Measurements from ENCODE around the gene FARS2. TPM values are rescaled to one million over a fixed set of nuclear protein-coding genes. Genes with fewer than 3 reads are reported as not detected.

FARS2 gene
- 10 to 100 TPM; 17.1 to 24.6 (median 20.5) TPM for total RNA-seq
- 10 to 100 TPM; 11.4 to 21.4 TPM for polyA plus RNA-seq
- long read RNA-seq, donor 1, transcript FARS2-201 (7 exons, 1,663 nt), result major isoform, 40 of 60 reads
- long read RNA-seq, donor 1, partial matches to known transcripts, result 3 of 60 reads
- long read RNA-seq, donor 1, other reads (novel, unspliced or antisense), result 13 of 60 reads
- long read RNA-seq, donor 2, transcript FARS2-201 (7 exons, 1,663 nt), result major isoform, 207 of 236 reads
- long read RNA-seq, donor 2, partial matches to known transcripts, result 5 of 236 reads
- long read RNA-seq, donor 2, other reads (novel, unspliced or antisense), result 21 of 236 reads
- long read RNA-seq, donor 3, transcript FARS2-201 (7 exons, 1,663 nt), result major isoform, 37 of 48 reads
- long read RNA-seq, donor 3, partial matches to known transcripts, result 4 of 48 reads
- long read RNA-seq, donor 3, other reads (novel, unspliced or antisense), result 5 of 48 reads

DNA sequence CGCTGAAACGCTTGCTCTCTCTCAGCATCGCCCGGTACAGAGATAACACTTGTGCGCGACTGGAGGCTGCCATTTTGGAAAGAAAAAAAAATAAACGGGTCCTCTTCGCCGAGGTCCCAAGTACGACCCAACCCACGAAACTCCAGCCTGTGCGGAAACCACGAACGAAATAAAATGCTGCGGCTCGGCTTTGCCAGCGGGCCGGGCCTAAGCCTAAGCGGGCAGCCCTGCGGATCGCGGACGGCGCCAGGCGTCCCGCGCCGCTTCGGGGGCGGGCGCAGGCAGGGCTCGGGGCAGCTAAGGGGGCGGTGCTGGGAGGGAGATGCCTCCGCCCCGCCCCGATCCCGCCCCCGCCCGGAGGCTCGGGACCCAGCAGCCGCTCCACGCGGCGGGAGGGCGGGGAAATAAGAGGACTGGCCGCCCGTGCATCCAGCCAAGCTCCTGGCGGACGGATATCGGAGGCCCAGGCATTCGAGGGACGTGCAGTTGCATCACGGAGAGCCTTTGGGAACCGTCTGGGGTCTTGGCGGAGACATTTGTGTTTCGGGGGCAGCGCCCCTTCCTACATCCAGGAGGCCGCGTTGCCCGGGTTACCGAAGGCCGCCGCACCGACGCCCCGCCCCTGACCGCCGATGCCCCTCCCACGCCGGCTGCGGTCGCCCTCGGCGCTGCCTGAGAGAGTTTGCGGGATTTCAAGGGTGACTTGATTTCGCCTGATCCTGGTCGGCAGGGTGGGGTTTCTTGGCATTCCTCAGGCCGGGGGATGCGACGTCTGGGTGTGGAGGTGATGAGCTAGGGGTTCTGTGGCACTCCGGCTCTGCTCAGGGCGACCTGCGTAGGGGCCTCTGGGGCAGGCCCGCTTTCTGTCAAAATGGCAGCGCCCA lies at the start of gene FARS2, which contains the start of gene LYRM4:
Gene FARS2, plus strand, starts transcription at position 853 of the 884 bp plus-strand sequence.
Gene LYRM4, minus strand, starts transcription at position 290 of the 884 bp plus-strand sequence. Its CDS starts 217 bp downstream, at position 73.
- 0 to 2% (median 0%) methylated on average over 29 to 85 of the region's 85 CpGs for WGBS, 4 donors
- H3K36me3 ChIP-seq, result peaks cover 0 to 4% (median 0%) of the 10 kb centered on the region in 9 donors
- H3K9me3 ChIP-seq, result no peaks in the 10 kb centered on the region
- TF ChIP-seq CTCF (IDR thresholded peaks at IDR 0.05) (peak in 6 of 12 donors; percentile 13 to 58 (median 22)), POLR2A (IDR thresholded peaks at IDR 0.05) (peak in 1 of 2 donors; percentile 43)
- ATAC-seq (peak; percentile 89 to 99 (median 98)), DNase-seq (peak; percentile 90 to 95 (median 93))
- intact Hi-C loops (cut with DNase I), result loop anchor here in 4 of 10 donors (5.0 to 10.0 kb wide), 7 partner anchors 54 to 256 kb away; partner anchors contain the start of gene RPP40 (in 1 of the 4)
- H3K4me1 ChIP-seq, result peaks cover 0 to 26% (median 16%) of the 10 kb centered on the region in 12 donors
- H3K27ac ChIP-seq, result peak within 1 kb of the TSS; percentile 92 to 100 (median 98)
- H3K27me3 ChIP-seq, result no peaks in the 10 kb centered on the region
- peak within 1 kb of the TSS; percentile 67 to 91 (median 81) for H3K4me3 ChIP-seq

DNA sequence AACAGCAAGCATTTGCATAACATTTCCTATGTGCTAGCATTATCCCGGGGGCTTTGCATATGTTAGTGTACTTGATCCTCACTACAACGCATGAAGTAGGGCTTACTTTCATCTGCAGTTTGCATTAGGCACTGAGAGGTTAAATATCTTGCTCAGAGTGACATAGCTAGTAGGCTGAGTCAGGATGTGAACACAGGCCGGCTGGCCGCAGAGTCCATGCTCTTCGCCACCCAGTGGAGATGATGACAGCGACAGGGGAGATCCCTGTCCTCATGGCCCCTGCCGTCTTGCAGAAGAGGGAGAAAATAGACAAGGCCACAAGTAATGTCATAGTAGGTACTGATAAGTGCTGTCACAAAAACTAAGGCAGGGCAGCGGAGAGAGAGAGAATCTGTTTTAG lies 47.5 kb upstream of the FARS2 start:
- 56 to 59% (median 59%) methylated on average over 8 of the region's 8 CpGs for WGBS, 4 donors
- no peaks in the 10 kb centered on the region for H3K27me3 ChIP-seq
- ATAC-seq (peak; percentile 87 to 90 (median 89)), DNase-seq (peak in 3 of 5 donors; percentile 26 to 51 (median 40))
- peaks cover 0 to 9% (median 3%) of the 10 kb centered on the region in 9 donors for H3K36me3 ChIP-seq
- H3K9me3 ChIP-seq, result no peaks in the 10 kb centered on the region
- intact Hi-C loops (cut with DNase I), result loop anchor here in 8 of 10 donors (1.0 to 10.0 kb wide), 13 partner anchors 67 to 191 kb away; no protein-coding TSS in a partner anchor
- peaks cover 0 to 32% (median 15%) of the 10 kb centered on the region in 12 donors for H3K4me1 ChIP-seq
- H3K4me3 ChIP-seq, result peak overlapping the region in 1 of 12 donors; percentile 16
- no peak for TF ChIP-seq POLR2A (IDR thresholded peaks at IDR 0.05)
- peak in 9 of 12 donors; percentile 22 to 49 (median 34) for TF ChIP-seq CTCF (IDR thresholded peaks at IDR 0.05)
- peak overlapping the region in 3 of 12 donors; percentile 11 to 36 (median 32) for H3K27ac ChIP-seq

DNA sequence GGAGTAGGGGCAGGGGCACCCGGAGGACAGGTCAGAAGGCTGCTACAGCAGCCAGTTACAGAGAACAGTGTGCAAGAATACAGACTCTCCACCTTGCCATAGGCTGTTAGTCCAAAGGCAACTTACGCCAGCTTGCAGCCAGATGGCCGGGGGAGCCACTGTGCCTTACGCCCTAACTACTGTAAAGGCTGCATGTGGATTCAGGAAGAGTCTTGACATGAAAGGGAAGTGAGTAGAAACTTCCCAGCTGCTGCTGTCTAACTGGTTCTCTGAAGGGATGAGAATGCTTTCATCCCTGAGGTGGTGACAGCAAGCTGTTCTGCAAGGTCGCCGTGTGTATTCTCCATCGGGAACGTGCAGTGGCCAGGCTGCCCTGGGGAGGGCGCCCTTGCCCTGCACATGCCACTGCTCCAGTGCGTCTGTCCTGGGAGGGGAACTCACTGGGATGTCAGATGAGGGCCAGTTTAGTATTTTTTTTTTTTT lies 46.7 kb upstream of the FARS2 start:
- peak overlapping the region in 5 of 12 donors; percentile 11 to 36 (median 17) for H3K27ac ChIP-seq
- intact Hi-C loops (cut with DNase I), result loop anchor here in 9 of 10 donors (1.0 to 10.0 kb wide), 14 partner anchors 67 to 190 kb away; no protein-coding TSS in a partner anchor
- H3K9me3 ChIP-seq, result no peaks in the 10 kb centered on the region
- TF ChIP-seq CTCF (IDR thresholded peaks at IDR 0.05), result peak; percentile 51 to 77 (median 70)
- TF ChIP-seq POLR2A (IDR thresholded peaks at IDR 0.05), result no peak
- peaks cover 0 to 34% (median 15%) of the 10 kb centered on the region in 12 donors for H3K4me1 ChIP-seq
- peak overlapping the region in 1 of 12 donors; percentile 16 for H3K4me3 ChIP-seq
- H3K36me3 ChIP-seq, result peaks cover 0 to 9% (median 3%) of the 10 kb centered on the region in 9 donors
- ATAC-seq, result peak; percentile 86 to 94 (median 90)
- DNase-seq, result peak in 4 of 5 donors; percentile 39 to 72 (median 55)
- no peaks in the 10 kb centered on the region for H3K27me3 ChIP-seq
- WGBS, 4 donors, result 38 to 48% (median 45%) methylated on average over 10 of the region's 10 CpGs
